HepG2 (cell line): ENCODE data around the gene CLPTM1. TPM values are rescaled to one million over a fixed set of nuclear protein-coding genes. Genes with fewer than 3 reads are reported as not detected.

Experiments
- EEA1 ChIP-seq: sonication (generic); formaldehyde crosslinking; IDR thresholded peaks from 2 replicates; pipeline ENCODE4 v1.5.1; 2020; ENCODE audit warnings: mild to moderate bottlenecking, missing genetic modification reagents, borderline replicate concordance
- ELK4 ChIP-seq: sonication (generic); formaldehyde crosslinking; IDR thresholded peaks from 2 replicates; pipeline ENCODE4 v1.9.0; 2021; ENCODE audit warnings: missing genetic modification reagents, borderline replicate concordance
- ISL2 ChIP-seq: sonication (generic); formaldehyde crosslinking; IDR thresholded peaks from 2 replicates; pipeline ENCODE4 v1.5.0; 2020; ENCODE audit warnings: missing genetic modification reagents
- PHF8 ChIP-seq: sonication (generic); formaldehyde crosslinking; IDR thresholded peaks from 2 replicates; pipeline ENCODE4 v1.5.0; 2020; ENCODE audit warnings: missing genetic modification reagents
- SMYD3 ChIP-seq: sonication (generic); formaldehyde crosslinking; IDR thresholded peaks from 2 replicates; pipeline ENCODE4 v1.8.1; 2023; ENCODE audit warnings: mild to moderate bottlenecking, missing genetic modification reagents
- SP5 ChIP-seq: IDR thresholded peaks from 2 replicates; pipeline ENCODE4 v1.6.1; 2016; ENCODE audit warnings: low read depth, borderline replicate concordance
- ZEB1 ChIP-seq: IDR thresholded peaks from 2 replicates; pipeline ENCODE4 v1.6.1; 2012; ENCODE audit warnings: mild to moderate bottlenecking, low read depth, inconsistent platforms; ENCODE audit not compliant: insufficient replicate concordance
- ZNF160 ChIP-seq: sonication (generic); formaldehyde crosslinking; IDR thresholded peaks from 2 replicates; pipeline ENCODE4 v1.8.0; 2022; ENCODE audit warnings: mild to moderate bottlenecking, inconsistent platforms, missing genetic modification reagents
- ZNF180 ChIP-seq: sonication (generic); formaldehyde crosslinking; IDR thresholded peaks from 2 replicates; pipeline ENCODE4 v1.4.0; 2020; ENCODE audit warnings: low read depth, missing genetic modification reagents, borderline replicate concordance
- ZNF281 ChIP-seq: sonication (generic); formaldehyde crosslinking; IDR thresholded peaks from 2 replicates; pipeline ENCODE4 v1.4.0; 2020; ENCODE audit warnings: missing genetic modification reagents, borderline replicate concordance
- ZNF441 ChIP-seq: sonication (generic); formaldehyde crosslinking; IDR thresholded peaks from 2 replicates; pipeline ENCODE4 v1.7.0; 2021; ENCODE audit warnings: missing genetic modification reagents, borderline replicate concordance
- ZNF619 ChIP-seq: sonication (generic); formaldehyde crosslinking; IDR thresholded peaks from 2 replicates; pipeline ENCODE4 v1.4.0; 2020; ENCODE audit warnings: mild to moderate bottlenecking, missing genetic modification reagents
- ZNF747 ChIP-seq: sonication (generic); formaldehyde crosslinking; IDR thresholded peaks from 2 replicates; pipeline ENCODE4 v1.8.1; 2023; ENCODE audit warnings: missing genetic modification reagents, mild to moderate bottlenecking, borderline replicate concordance
- ZNF790 ChIP-seq: sonication (generic); formaldehyde crosslinking; IDR thresholded peaks from 2 replicates; pipeline ENCODE4 v1.8.0; 2022; ENCODE audit warnings: missing genetic modification reagents, mild to moderate bottlenecking, borderline replicate concordance
- polyA plus RNA-seq, 8 experiments: library from polyadenylated mRNA; depleted of rRNA in 3 of 8; stranded (reverse) in 7 of 8; unstranded in 1 of 8; fragments of >200 nt; fragmentation: Illumina TruSeq in 4 of 8; extraction: Trizol in 4 of 8; gene quantifications; 2 replicates each; pipeline versions ENCODE4 v1.2.1 to v1.2.3, GENCODE V29; 2011 to 2016; ENCODE audit warnings: low read depth in 4 of 8, missing spikeins in 1 of 8, mixed read lengths in 1 of 8; ENCODE audit not compliant: insufficient read depth in 1 of 8
- total RNA-seq, 5 experiments: library from RNA; depleted of rRNA; stranded (reverse); fragments of >200 nt; fragmentation: Illumina TruSeq; extraction: Trizol; gene quantifications; 2 replicates each; pipeline ENCODE4 v1.2.3, GENCODE V29; 2016; ENCODE audit warnings: low read depth in 1 of 5
- TF ChIP-seq, protein P1 (sequence below): IDR thresholded peaks from 2 replicates; pipeline ENCODE4 v1.6.1; 2016; ENCODE audit warnings: mild to moderate bottlenecking, missing biosample characterization, missing genetic modification reagents
- TF ChIP-seq, protein P2 (sequence below): sonication (generic); formaldehyde crosslinking; IDR thresholded peaks from 2 replicates; pipeline ENCODE4 v1.5.0; 2020; ENCODE audit warnings: missing genetic modification reagents
- TF ChIP-seq, protein P3 (sequence below): sonication (generic); formaldehyde crosslinking; IDR thresholded peaks from 2 replicates; pipeline ENCODE4 v1.4.0; 2020; ENCODE audit warnings: missing genetic modification reagents, mild to moderate bottlenecking, borderline replicate concordance
- TF ChIP-seq, protein P4 (sequence below): IDR thresholded peaks from 2 replicates; pipeline ENCODE4 v1.6.1; 2016; ENCODE audit warnings: missing genetic modification reagents, missing compliant biosample characterization
- TF ChIP-seq, protein P5 (sequence below): sonication (generic); formaldehyde crosslinking; IDR thresholded peaks from 2 replicates; pipeline ENCODE4 v1.4.0; 2020; ENCODE audit warnings: missing genetic modification reagents

Gene CLPTM1
- total and polyA plus RNA-seq, 2 of the 13 experiments (the other 11 are each of a cell fraction or from before 2014, with no cell fraction given), result 34.9 to 42.8 TPM

DNA sequence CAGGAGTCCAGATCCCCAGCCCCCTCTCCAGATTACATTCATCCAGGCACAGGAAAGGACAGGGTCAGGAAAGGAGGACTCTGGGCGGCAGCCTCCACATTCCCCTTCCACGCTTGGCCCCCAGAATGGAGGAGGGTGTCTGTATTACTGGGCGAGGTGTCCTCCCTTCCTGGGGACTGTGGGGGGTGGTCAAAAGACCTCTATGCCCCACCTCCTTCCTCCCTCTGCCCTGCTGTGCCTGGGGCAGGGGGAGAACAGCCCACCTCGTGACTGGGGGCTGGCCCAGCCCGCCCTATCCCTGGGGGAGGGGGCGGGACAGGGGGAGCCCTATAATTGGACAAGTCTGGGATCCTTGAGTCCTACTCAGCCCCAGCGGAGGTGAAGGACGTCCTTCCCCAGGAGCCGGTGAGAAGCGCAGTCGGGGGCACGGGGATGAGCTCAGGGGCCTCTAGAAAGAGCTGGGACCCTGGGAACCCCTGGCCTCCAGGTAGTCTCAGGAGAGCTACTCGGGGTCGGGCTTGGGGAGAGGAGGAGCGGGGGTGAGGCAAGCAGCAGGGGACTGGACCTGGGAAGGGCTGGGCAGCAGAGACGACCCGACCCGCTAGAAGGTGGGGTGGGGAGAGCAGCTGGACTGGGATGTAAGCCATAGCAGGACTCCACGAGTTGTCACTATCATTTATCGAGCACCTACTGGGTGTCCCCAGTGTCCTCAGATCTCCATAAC is 49.6 kb upstream of the CLPTM1 start, which contains the start of gene APOE (continued):
- TF ChIP-seq, protein P1, sequence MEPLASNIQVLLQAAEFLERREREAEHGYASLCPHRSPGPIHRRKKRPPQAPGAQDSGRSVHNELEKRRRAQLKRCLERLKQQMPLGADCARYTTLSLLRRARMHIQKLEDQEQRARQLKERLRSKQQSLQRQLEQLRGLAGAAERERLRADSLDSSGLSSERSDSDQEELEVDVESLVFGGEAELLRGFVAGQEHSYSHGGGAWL (CRISPR knock-in tag), result peak; percentile 11; the same call in 1 of the 2 replicates
- TF ChIP-seq ISL2 (CRISPR knock-in tag) (peak; percentile 24; the same call in 1 of the 2 replicates), ZNF619 (CRISPR knock-in tag) (no peak), SP5 (CRISPR knock-in tag) (0 out of 2 replicates have a peak, but pooled peaks have one; percentile 67), ZNF281 (CRISPR knock-in tag) (peak; percentile 77; the same call in 1 of the 2 replicates), ZNF160 (CRISPR knock-in tag) (0 out of 2 replicates have a peak, but pooled peaks have one; percentile 29), ZNF180 (no peak), SMYD3 (CRISPR knock-in tag) (peak; percentile 45; the same call in 1 of the 2 replicates), ZEB1 (no peak), PHF8 (peak; percentile 51), ZNF790 (0 out of 2 replicates have a peak, but pooled peaks have one; percentile 63), EEA1 (CRISPR knock-in tag) (no peak; the same call in 1 of the 2 replicates), ZNF747 (CRISPR knock-in tag) (no peak), ELK4 (CRISPR knock-in tag) (no peak), ZNF441 (CRISPR knock-in tag) (no peak)
- TF ChIP-seq, protein P2, sequence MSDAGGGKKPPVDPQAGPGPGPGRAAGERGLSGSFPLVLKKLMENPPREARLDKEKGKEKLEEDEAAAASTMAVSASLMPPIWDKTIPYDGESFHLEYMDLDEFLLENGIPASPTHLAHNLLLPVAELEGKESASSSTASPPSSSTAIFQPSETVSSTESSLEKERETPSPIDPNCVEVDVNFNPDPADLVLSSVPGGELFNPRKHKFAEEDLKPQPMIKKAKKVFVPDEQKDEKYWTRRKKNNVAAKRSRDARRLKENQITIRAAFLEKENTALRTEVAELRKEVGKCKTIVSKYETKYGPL (CRISPR knock-in tag), result no peak
- TF ChIP-seq, protein P3, sequence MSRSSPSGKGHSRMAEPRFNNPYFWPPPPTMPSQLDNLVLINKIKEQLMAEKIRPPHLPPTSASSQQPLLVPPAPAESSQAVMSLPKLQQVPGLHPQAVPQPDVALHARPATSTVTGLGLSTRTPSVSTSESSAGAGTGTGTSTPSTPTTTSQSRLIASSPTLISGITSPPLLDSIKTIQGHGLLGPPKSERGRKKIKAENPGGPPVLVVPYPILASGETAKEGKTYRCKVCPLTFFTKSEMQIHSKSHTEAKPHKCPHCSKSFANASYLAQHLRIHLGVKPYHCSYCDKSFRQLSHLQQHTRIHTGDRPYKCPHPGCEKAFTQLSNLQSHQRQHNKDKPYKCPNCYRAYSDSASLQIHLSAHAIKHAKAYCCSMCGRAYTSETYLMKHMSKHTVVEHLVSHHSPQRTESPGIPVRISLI (CRISPR knock-in tag), result 0 out of 2 replicates have a peak, but pooled peaks have one; percentile 44
- TF ChIP-seq, protein P4, sequence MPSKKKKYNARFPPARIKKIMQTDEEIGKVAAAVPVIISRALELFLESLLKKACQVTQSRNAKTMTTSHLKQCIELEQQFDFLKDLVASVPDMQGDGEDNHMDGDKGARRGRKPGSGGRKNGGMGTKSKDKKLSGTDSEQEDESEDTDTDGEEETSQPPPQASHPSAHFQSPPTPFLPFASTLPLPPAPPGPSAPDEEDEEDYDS, result peak; percentile 98
- TF ChIP-seq, protein P5, sequence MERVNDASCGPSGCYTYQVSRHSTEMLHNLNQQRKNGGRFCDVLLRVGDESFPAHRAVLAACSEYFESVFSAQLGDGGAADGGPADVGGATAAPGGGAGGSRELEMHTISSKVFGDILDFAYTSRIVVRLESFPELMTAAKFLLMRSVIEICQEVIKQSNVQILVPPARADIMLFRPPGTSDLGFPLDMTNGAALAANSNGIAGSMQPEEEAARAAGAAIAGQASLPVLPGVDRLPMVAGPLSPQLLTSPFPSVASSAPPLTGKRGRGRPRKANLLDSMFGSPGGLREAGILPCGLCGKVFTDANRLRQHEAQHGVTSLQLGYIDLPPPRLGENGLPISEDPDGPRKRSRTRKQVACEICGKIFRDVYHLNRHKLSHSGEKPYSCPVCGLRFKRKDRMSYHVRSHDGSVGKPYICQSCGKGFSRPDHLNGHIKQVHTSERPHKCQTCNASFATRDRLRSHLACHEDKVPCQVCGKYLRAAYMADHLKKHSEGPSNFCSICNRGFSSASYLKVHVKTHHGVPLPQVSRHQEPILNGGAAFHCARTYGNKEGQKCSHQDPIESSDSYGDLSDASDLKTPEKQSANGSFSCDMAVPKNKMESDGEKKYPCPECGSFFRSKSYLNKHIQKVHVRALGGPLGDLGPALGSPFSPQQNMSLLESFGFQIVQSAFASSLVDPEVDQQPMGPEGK (CRISPR knock-in tag), result peak; percentile 97
